Parathyroid adenoma (tissue), 2 donors: ENCODE data around the gene TJP1.

Experiments used
- H2AFZ ChIP-seq: fragments of 300-600 bp; sonication (generic); one replicate; pipeline ENCODE4 v1.7.0; 2017; ENCODE audit warnings: antibody characterized with exemption, mild to moderate bottlenecking
- H3K27ac ChIP-seq: fragments of 300-600 bp; sonication (generic); one replicate; pipeline ENCODE4 v1.7.0; 2017
- H3K27me3 ChIP-seq: fragments of 300-600 bp; sonication (generic); one replicate; pipeline ENCODE4 v1.7.0; 2017; ENCODE audit warnings: low read length; ENCODE audit not compliant: control insufficient read depth, insufficient read depth
- H3K36me3 ChIP-seq: fragments of 300-600 bp; sonication (generic); one replicate; pipeline ENCODE4 v1.7.0; 2017; ENCODE audit warnings: low read length; ENCODE audit not compliant: control insufficient read depth, insufficient read depth
- H3K4me1 ChIP-seq: fragments of 300-600 bp; sonication (generic); one replicate; pipeline ENCODE4 v1.7.0; 2017; ENCODE audit warnings: control low read depth
- H3K4me2 ChIP-seq: fragments of 300-600 bp; sonication (generic); one replicate; pipeline ENCODE4 v1.7.0; 2017; ENCODE audit warnings: low read length
- H3K4me3 ChIP-seq: fragments of 300-600 bp; sonication (generic); one replicate; pipeline ENCODE4 v1.7.0; 2017; ENCODE audit warnings: low read depth, low read length
- H3K79me2 ChIP-seq: fragments of 300-600 bp; sonication (generic); one replicate; pipeline ENCODE4 v1.7.0; 2017; ENCODE audit warnings: control low read depth
- H3K9ac ChIP-seq: fragments of 300-600 bp; sonication (generic); one replicate; pipeline ENCODE4 v1.7.0; 2017; ENCODE audit warnings: mild to moderate bottlenecking
- H3K9me3 ChIP-seq: fragments of 300-600 bp; sonication (generic); one replicate; pipeline ENCODE4 v1.7.0; 2017; ENCODE audit warnings: low read length; ENCODE audit not compliant: control insufficient read depth
- CTCF ChIP-seq: fragments of 300-600 bp; sonication (generic); IDR thresholded peaks from one replicate; pipeline ENCODE4 v1.7.0; 2017; ENCODE audit warnings: antibody characterized with exemption, mild to moderate bottlenecking
- donor health status: primary hyperparathyroidism.

The TJP1 gene

GRCh38 chr15:29680465-29681165 is 141.7 kb downstream of the TJP1 start:
- no peak overlapping the region for H3K4me3 ChIP-seq
- H3K4me2 ChIP-seq = no peak overlapping the region
- H3K9me3 ChIP-seq = no peaks in the 10 kb centered on the region
- H3K27me3 ChIP-seq = no peaks in the 10 kb centered on the region
- no peaks in the 10 kb centered on the region for H3K79me2 ChIP-seq
- no peak overlapping the region for H2AFZ ChIP-seq
- H3K4me1 ChIP-seq = no peaks in the 10 kb centered on the region
- no peaks in the 10 kb centered on the region for H3K36me3 ChIP-seq
- H3K27ac ChIP-seq = no peak overlapping the region
- no peak for TF ChIP-seq CTCF
- no peak overlapping the region for H3K9ac ChIP-seq

GRCh38 chr15:29678504-29679034 is 143.7 kb downstream of the TJP1 start:
- H2AFZ ChIP-seq = no peak overlapping the region
- no peak overlapping the region for H3K4me2 ChIP-seq
- H3K4me3 ChIP-seq = no peak overlapping the region
- no peak overlapping the region for H3K9ac ChIP-seq
- no peaks in the 10 kb centered on the region for H3K79me2 ChIP-seq
- H3K27ac ChIP-seq = no peak overlapping the region
- H3K9me3 ChIP-seq = no peaks in the 10 kb centered on the region
- H3K36me3 ChIP-seq = no peaks in the 10 kb centered on the region
- H3K27me3 ChIP-seq = no peaks in the 10 kb centered on the region
- no peaks in the 10 kb centered on the region for H3K4me1 ChIP-seq
- no peak for TF ChIP-seq CTCF

- no peak overlapping the region for H3K9ac ChIP-seq
- no peak overlapping the region for H3K4me2 ChIP-seq
- no peaks in the 10 kb centered on the region for H3K27me3 ChIP-seq
- no peak overlapping the region for H3K4me3 ChIP-seq
- no peaks in the 10 kb centered on the region for H3K9me3 ChIP-seq
- no peak overlapping the region for H3K27ac ChIP-seq
- no peak overlapping the region for H2AFZ ChIP-seq
- no peaks in the 10 kb centered on the region for H3K4me1 ChIP-seq
- H3K36me3 ChIP-seq = no peaks in the 10 kb centered on the region
- TF ChIP-seq CTCF = no peak
- H3K79me2 ChIP-seq = no peaks in the 10 kb centered on the region
Measured at GRCh38 chr15:29677871-29678461, 144.3 kb downstream of the TJP1 start.

GRCh38 chr15:29677455-29677854 is 144.8 kb downstream of the TJP1 start:
- H3K4me3 ChIP-seq = no peak overlapping the region
- no peaks in the 10 kb centered on the region for H3K4me1 ChIP-seq
- no peak overlapping the region for H3K9ac ChIP-seq
- TF ChIP-seq CTCF = no peak
- H3K36me3 ChIP-seq = no peaks in the 10 kb centered on the region
- H3K4me2 ChIP-seq = no peak overlapping the region
- no peaks in the 10 kb centered on the region for H3K27me3 ChIP-seq
- no peak overlapping the region for H3K27ac ChIP-seq
- no peaks in the 10 kb centered on the region for H3K79me2 ChIP-seq
- no peak overlapping the region for H2AFZ ChIP-seq
- H3K9me3 ChIP-seq = no peaks in the 10 kb centered on the region
